Measurements from ENCODE around the gene KRT4. TPM values are rescaled to one million over a fixed set of nuclear protein-coding genes. Genes with fewer than 3 reads are reported as not detected.

Gene KRT4
- total RNA-seq, 2 donors from 2014 or later = not detected

DNA sequence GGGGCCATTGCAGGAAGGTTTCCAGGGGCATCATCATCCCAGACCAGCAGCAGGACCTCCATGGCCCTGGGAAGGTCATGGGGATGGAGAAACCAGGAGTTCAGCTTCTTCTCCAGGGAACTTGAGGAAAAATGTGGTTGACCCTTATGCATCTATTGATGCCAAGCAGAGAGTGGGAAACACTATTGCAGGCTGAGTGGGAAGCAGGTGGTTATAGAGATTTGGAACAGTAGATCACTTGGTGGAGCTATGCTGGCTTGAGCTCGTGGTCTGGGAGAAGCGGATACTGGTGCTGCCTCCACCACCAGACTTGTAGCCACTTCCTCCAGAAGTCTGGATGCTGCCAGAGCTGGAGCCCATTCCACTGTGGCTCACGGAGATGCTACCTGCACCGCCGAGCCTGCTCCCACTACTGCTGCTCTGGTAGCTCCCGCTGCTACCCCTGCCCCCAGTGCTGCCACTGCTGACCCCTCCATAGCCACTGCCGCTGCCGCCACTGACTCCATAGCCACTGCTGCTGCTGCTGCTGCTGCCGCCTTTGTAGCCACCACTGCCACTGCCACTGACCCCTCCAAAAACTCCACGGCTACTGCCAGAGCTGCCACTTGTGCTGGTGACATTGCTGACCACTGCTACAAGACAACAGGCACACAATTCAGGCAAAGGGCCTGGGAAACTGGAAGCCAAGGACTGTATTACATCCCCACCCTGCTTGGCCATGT lies 45.3 kb downstream of the KRT4 start:
- no peaks in the 10 kb centered on the region for H3K36me3 ChIP-seq
- no peak overlapping the region for H3K4me3 ChIP-seq
- no peak overlapping the region for H3K27ac ChIP-seq
- H3K4me1 ChIP-seq (ENCODE audit: control insufficient read depth in 1 of 2, low read depth in 2 of 2) = no peaks in the 10 kb centered on the region
- ATAC-seq (ENCODE audit: insufficient number of reproducible peaks, low FRiP score, low read depth) (no peak), DNase-seq (ENCODE audit: low spot score) (no peak)
- TF ChIP-seq, protein P1, sequence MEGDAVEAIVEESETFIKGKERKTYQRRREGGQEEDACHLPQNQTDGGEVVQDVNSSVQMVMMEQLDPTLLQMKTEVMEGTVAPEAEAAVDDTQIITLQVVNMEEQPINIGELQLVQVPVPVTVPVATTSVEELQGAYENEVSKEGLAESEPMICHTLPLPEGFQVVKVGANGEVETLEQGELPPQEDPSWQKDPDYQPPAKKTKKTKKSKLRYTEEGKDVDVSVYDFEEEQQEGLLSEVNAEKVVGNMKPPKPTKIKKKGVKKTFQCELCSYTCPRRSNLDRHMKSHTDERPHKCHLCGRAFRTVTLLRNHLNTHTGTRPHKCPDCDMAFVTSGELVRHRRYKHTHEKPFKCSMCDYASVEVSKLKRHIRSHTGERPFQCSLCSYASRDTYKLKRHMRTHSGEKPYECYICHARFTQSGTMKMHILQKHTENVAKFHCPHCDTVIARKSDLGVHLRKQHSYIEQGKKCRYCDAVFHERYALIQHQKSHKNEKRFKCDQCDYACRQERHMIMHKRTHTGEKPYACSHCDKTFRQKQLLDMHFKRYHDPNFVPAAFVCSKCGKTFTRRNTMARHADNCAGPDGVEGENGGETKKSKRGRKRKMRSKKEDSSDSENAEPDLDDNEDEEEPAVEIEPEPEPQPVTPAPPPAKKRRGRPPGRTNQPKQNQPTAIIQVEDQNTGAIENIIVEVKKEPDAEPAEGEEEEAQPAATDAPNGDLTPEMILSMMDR (IDR thresholded peaks at IDR 0.05) = no peak
- H3K27me3 ChIP-seq (replicated peaks; ENCODE audit: insufficient read depth) = no peaks in the 10 kb centered on the region
- no peaks in the 10 kb centered on the region for H3K9me3 ChIP-seq

DNA sequence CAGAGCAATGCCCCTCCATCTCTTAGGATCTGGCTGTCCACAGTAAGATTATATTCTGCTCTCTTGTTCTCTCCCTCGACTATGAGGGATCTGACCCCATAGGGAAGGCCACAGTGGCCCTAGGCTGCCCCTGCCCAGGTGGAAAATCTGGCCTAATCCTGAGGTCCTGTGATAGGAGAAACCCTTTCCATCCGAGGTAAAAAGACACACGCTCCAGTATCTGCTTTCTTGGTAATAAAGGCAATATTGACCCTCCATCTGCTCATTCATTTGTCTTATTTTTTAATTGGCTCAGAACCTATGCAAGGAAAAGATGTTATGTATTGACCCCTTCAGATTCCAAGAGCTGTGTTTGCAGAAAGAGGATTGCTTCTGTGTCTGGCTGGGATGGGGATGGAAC lies 46.5 kb downstream of the KRT4 start:
- DNase-seq (ENCODE audit: low spot score) (no peak), ATAC-seq (ENCODE audit: insufficient number of reproducible peaks, low FRiP score, low read depth) (no peak)
- Histone ChIP-seq H3K27me3 (replicated peaks; ENCODE audit: insufficient read depth) (no peaks in the 10 kb centered on the region), H3K36me3 (no peaks in the 10 kb centered on the region), H3K9me3 (no peaks in the 10 kb centered on the region), H3K4me1 (ENCODE audit: control insufficient read depth in 1 of 2, low read depth in 2 of 2) (no peaks in the 10 kb centered on the region), H3K27ac (no peak overlapping the region), H3K4me3 (no peak overlapping the region)
- TF ChIP-seq, protein P1 (IDR thresholded peaks at IDR 0.05) = no peak

DNA sequence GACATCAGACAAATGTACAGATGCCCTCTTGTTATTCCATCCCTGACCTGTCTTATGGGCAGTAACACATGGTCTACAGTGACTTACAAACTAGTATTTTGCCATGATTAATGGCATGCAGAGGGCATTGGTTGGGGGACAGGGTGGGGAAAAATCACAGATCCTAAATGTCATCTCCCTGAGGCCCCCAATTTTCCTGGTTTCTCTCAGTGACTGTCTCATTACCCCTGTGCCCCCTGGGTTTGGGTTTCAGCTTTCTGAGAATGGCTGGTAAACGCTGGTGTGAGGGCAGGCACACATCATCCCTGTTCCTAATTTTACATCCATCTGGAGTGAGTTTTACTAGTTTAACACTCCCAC lies 46.9 kb downstream of the KRT4 start:
- H3K9me3 ChIP-seq = no peaks in the 10 kb centered on the region
- H3K27me3 ChIP-seq (replicated peaks; ENCODE audit: insufficient read depth) = no peaks in the 10 kb centered on the region
- no peaks in the 10 kb centered on the region for H3K4me1 ChIP-seq (ENCODE audit: control insufficient read depth in 1 of 2, low read depth in 2 of 2)
- H3K27ac ChIP-seq = no peak overlapping the region
- DNase-seq (ENCODE audit: low spot score) = no peak
- TF ChIP-seq, protein P1 (IDR thresholded peaks at IDR 0.05) = no peak
- no peaks in the 10 kb centered on the region for H3K36me3 ChIP-seq
- no peak for ATAC-seq (ENCODE audit: insufficient number of reproducible peaks, low FRiP score, low read depth)
- H3K4me3 ChIP-seq = no peak overlapping the region

DNA sequence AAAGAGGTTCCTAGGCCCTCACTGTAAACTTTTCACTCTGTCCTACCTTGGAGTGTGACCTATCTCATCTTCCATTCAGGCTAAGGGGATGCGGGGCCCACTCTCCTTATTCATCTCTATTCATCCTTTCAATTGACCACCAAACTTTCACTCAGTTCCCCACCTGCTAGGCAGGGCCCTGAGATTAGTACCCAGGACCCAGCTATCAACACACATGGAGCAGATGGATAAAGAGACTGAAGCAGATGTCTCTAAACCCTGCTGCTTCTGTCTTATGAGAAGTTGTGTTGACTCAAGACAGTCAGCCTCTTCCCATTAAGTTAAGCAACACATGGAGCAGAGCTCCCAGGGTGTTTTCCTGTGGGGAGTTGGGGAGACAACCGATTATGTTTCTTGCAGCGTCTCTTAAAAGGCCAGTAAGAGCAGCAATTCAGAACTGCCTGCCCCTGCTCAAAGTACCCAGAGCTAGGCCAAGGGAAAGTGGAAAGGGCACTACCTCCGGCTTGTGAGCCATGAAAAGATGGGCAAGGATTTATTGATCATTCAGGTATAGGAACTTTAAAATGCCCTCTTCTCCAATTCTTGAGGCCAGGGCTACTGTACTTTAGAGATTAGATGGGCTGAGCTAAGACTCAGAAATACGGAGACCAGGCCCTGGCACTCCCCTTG lies 47.4 kb downstream of the KRT4 start:
- H3K4me1 ChIP-seq (ENCODE audit: control insufficient read depth in 1 of 2, low read depth in 2 of 2) = no peaks in the 10 kb centered on the region
- H3K27ac ChIP-seq = no peak overlapping the region
- DNase-seq (ENCODE audit: low spot score) (no peak), ATAC-seq (ENCODE audit: insufficient number of reproducible peaks, low FRiP score, low read depth) (no peak)
- H3K36me3 ChIP-seq = no peaks in the 10 kb centered on the region
- TF ChIP-seq, protein P1 (IDR thresholded peaks at IDR 0.05) = no peak
- no peaks in the 10 kb centered on the region for H3K27me3 ChIP-seq (replicated peaks; ENCODE audit: insufficient read depth)
- H3K4me3 ChIP-seq = no peak overlapping the region
- H3K9me3 ChIP-seq = no peaks in the 10 kb centered on the region

DNA sequence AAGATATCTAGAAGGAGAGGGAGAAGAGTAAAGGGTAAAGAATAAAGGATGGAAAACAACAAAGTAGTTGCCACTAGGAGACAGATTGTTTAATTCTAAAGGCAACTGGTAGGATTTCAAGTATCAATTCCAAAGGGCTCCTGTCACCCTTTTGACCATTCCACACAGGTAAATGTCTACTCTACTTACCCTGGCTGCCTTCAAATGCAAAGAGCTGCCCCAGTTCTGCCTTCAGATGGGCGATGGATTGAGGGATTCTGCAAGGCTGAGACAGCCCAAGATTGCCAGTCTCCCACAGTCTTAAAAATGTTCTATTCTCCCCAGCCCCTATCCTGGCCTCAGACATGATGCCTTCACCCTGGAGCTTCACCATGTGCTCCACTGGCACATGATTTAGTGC lies 48.2 kb downstream of the KRT4 start:
- TF ChIP-seq, protein P1 (IDR thresholded peaks at IDR 0.05) = no peak
- DNase-seq (ENCODE audit: low spot score) = no peak

More for the DNA sequence above, 48.2 kb downstream of the KRT4 start:
- H3K4me1 ChIP-seq (ENCODE audit: control insufficient read depth in 1 of 2, low read depth in 2 of 2) = no peaks in the 10 kb centered on the region
- H3K27ac ChIP-seq = no peak overlapping the region
- H3K36me3 ChIP-seq = no peaks in the 10 kb centered on the region
- peaks cover 3% of the 10 kb centered on the region for H3K9me3 ChIP-seq
- no peak for ATAC-seq (ENCODE audit: insufficient number of reproducible peaks, low FRiP score, low read depth)
- no peak overlapping the region for H3K4me3 ChIP-seq
- H3K27me3 ChIP-seq (replicated peaks; ENCODE audit: insufficient read depth) = no peaks in the 10 kb centered on the region

All from thoracic aorta (tissue), 2 donors.